ENCODE data around the gene NCEH1. TPM values are rescaled to one million over a fixed set of nuclear protein-coding genes. Genes with fewer than 3 reads are reported as not detected.
A peak's percentile ranks its signal among the peaks of the same experiment; 100 is the strongest.
"Not testable (repeated sequence)": the region's sequence is repeated elsewhere in the genome, so short reads cannot be mapped to it uniquely, and the experiment has no call there.

The NCEH1 gene
- total RNA-seq, 1 experiment from 2014 or later: 2.7 TPM

DNA sequence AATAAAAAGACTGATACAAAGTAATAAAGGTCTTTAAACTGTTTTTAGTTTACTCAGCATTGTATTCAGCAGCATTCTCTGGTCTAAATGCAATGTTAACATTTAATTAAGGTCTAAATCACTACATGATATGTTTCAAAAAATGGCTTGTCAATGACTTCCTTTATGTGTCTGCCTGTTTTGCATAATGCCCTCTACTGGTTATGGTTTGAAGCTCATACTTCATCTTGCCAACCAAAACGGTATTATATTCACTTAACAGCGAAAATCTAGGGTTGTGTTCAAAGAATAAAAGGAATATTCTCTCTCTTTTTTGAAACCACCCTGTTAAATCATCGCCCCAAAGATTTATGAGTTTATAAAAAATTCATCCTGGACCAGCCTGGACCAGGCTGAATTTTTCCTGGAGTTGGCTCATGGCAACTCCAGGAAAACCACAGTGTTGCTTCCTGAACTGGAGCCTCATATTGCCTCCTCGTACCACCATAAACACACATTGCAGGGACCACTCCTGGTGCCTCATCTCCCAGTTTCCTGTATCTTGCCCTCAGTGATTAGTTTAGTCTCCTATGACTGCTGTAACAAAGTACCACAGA lies 6.7 kb upstream of the NCEH1 start:
- no peak for DNase-seq
- Histone ChIP-seq H3K27me3 (ENCODE audit: control insufficient read depth, insufficient read depth, low read length) (no peaks in the 10 kb centered on the region), H3K4me3 (ENCODE audit: insufficient read depth, low read depth, low read length) (no peak overlapping the region), H3K36me3 (replicated peaks; ENCODE audit: control insufficient read depth, insufficient read depth, low read length) (no peaks in the 10 kb centered on the region)

DNA sequence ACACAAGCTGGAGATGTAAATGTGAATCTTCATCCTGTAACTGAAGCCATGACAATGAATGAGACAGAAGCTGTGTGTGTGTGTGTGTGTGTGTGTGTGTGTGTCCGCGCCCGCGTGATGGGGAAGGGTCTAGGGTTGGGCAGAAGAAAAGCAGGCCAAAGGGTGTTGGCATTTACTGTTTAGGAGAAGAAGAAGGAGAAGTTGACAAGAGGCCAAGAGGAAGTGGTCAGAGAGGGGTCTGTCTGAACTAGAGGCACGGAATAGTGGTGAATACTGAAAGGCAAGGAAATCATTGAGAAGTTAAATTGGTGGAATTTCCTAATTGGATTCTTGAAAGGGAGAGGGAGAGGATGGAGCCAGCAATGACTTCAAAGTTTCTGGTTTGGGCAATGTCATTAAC lies 5.6 kb upstream of the NCEH1 start:
- Histone ChIP-seq H3K4me3 (ENCODE audit: insufficient read depth, low read depth, low read length) (no peak overlapping the region), H3K36me3 (replicated peaks; ENCODE audit: control insufficient read depth, insufficient read depth, low read length) (no peaks in the 10 kb centered on the region), H3K27me3 (ENCODE audit: control insufficient read depth, insufficient read depth, low read length) (no peaks in the 10 kb centered on the region)
- DNase-seq: no peak

DNA sequence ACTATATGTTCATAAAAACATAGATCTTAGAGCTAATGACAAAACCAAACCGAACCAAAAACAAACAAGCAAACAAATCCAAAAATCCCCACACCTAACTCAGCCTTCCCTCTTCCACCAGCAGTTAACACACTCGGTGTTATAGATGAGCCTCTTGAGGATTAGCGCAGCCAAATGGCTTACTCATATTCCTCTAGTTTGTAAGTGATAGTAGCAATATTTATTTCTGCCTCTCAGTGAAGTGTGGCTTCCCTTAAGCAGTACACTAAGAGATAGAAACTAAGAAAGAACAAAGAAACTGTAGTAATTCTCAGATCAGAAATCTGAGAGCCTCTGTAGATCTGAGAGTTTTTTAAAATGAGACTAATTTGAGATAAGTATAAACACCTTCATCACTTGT lies 2.4 kb upstream of the NCEH1 start:
- no peak for DNase-seq
- H3K4me3 ChIP-seq (ENCODE audit: insufficient read depth, low read depth, low read length): no peak overlapping the region
- no peaks in the 10 kb centered on the region for H3K27me3 ChIP-seq (ENCODE audit: control insufficient read depth, insufficient read depth, low read length)
- no peaks in the 10 kb centered on the region for H3K36me3 ChIP-seq (replicated peaks; ENCODE audit: control insufficient read depth, insufficient read depth, low read length)

DNA sequence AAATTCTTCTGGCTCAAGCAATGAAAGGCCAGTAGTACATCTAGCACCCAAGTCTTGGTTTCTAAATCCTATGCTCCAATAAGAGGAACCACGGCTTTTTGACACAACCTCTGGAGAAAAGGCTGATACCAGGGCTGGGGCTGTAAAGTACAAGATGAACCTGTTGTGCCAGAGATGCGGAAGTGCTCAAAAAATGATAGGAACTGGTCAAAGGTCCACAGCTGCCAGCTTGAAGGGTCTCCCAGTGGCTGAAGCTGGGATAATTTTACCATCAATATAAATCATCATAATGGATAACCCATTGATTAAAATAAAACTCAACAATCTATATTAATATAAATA lies 558 bp upstream of the NCEH1 start:
- DNase-seq: no peak
- Histone ChIP-seq H3K27me3 (ENCODE audit: control insufficient read depth, insufficient read depth, low read length) (no peaks in the 10 kb centered on the region), H3K36me3 (replicated peaks; ENCODE audit: control insufficient read depth, insufficient read depth, low read length) (no peaks in the 10 kb centered on the region), H3K4me3 (ENCODE audit: insufficient read depth, low read depth, low read length) (peak overlapping the region; percentile 74; the same call in 1 of the 2 replicates)

DNA sequence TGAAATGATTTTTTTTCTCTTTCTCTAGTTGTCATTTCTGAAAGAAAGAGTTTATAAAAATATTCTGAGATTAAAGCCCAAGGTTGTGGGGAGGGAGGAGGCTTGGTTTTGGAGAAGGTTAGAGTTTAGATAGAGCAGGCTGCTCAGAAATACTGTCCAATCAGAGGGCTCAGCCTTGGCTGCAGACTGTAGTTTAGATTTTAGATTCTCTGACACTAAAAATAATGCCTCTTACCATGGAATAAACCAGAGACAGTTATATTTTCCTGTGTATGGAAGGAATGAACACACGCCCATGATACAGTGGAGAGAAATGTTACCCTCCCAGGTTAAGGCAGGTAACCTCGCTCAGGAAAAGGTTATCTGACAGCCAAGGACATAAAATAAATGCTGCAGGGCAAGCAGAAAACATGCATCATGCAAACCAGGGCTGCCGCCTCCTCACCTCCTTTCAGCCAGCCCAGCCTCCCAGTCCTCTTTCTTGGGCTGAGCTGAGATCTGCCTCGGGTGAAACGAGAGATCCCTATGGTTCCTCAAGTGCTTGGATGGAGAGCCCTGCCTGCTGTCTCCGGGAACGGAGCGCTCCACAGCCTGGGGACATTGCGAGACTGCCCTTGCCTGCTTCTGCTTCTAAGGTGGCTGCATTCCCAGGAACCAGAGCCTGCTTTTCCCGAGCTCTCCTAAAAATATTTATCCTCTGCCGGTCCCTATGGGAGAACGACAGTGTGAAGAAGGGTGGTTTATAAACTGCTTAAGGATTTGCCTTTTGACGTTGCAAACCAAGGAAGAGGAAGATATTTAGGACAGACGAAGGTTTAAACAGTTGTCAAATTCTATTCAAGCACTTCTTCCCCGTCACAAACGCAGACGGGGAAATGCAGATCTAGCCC lies 848 bp downstream of the NCEH1 start:
- Histone ChIP-seq H3K36me3 (replicated peaks; ENCODE audit: control insufficient read depth, insufficient read depth, low read length) (no peaks in the 10 kb centered on the region), H3K4me3 (ENCODE audit: insufficient read depth, low read depth, low read length) (peak overlapping the region; percentile 74), H3K27me3 (ENCODE audit: control insufficient read depth, insufficient read depth, low read length) (no peaks in the 10 kb centered on the region)
- peak; percentile 53 for DNase-seq

DNA sequence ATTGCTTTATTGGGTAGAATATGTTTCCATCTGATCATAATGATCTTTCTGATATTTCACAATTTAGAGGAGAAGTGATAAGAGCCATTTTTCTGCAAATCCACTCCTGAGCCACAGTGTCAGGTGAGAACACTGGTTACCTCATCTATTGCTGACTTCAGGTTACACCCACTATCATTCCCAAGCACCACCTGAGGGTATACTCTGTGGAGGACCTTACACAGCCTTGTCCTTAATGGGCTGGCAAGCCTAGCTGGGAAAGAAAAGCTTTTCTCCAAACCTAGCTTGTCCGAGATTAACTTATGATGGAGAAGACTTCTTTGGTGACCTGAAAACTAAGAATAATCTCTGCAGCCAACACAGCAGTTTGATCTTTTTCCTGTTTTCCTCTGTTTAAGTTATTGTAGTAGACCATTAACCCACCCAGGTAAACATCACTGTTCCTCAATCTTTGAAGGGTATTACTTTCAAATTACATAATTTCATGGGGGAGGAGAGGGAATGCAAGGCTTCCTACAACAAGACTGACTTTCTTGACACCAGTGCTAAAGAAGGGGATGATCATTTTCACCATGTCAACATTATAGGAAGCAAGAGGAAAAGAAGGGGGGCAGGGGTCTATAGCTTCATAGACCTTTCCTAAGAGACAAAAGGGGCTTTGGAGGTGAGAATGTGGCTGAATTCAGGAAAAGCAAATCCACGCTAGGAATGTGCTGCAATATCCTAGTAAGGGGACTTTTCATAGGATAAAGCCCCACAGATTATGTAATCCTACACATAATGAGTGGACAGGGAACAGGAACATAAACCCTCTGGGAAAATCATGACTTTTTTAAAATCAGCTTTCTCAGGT lies 1.7 kb downstream of the NCEH1 start:
- Histone ChIP-seq H3K36me3 (replicated peaks; ENCODE audit: control insufficient read depth, insufficient read depth, low read length) (no peaks in the 10 kb centered on the region), H3K27me3 (ENCODE audit: control insufficient read depth, insufficient read depth, low read length) (no peaks in the 10 kb centered on the region), H3K4me3 (ENCODE audit: insufficient read depth, low read depth, low read length) (no peak overlapping the region)
- no peak for DNase-seq

DNA sequence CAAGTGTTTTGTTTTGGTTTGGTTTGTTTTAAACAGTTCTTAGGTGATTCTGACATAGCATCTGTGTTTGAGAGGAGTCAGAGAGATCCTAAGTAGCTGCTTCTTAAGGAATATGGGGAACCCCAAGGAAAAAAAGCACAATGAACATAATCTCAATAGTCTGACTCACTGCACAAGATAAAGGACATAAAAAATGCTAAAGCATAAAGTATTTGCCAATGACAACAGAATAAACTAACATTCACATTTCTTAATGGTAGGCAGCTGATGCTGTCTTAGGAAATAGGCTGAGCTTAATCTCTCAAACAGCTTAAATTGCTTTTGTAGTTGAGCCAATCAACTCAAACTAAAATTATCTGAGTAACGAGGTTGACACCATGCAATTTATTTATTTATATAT lies 2.9 kb downstream of the NCEH1 start:
- no peaks in the 10 kb centered on the region for H3K36me3 ChIP-seq (replicated peaks; ENCODE audit: control insufficient read depth, insufficient read depth, low read length)
- no peak overlapping the region for H3K4me3 ChIP-seq (ENCODE audit: insufficient read depth, low read depth, low read length)
- no peaks in the 10 kb centered on the region for H3K27me3 ChIP-seq (ENCODE audit: control insufficient read depth, insufficient read depth, low read length)
- no peak for DNase-seq

DNA sequence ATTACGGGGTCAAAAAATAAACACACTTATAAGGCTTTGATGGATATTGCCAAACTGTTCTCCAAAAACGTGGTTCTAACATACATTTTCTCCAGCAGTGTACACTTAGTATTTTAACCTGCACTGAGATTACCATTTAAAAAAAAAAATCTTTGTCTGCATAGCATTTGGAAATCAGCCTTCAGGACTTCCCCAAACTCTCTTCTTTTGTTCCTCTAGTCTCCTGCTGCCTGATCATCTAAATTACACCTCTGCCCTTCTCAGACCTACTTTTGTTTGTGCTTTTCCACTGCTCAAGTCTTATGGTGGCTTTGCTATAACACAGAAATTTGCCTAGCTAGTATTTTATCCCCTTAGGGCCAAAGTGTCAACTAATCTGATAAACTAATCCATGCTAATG lies 3.8 kb downstream of the NCEH1 start:
- Histone ChIP-seq H3K36me3 (replicated peaks; ENCODE audit: control insufficient read depth, insufficient read depth, low read length) (no peaks in the 10 kb centered on the region), H3K27me3 (ENCODE audit: control insufficient read depth, insufficient read depth, low read length) (no peaks in the 10 kb centered on the region), H3K4me3 (ENCODE audit: insufficient read depth, low read depth, low read length) (no peak overlapping the region)
- no peak for DNase-seq

DNA sequence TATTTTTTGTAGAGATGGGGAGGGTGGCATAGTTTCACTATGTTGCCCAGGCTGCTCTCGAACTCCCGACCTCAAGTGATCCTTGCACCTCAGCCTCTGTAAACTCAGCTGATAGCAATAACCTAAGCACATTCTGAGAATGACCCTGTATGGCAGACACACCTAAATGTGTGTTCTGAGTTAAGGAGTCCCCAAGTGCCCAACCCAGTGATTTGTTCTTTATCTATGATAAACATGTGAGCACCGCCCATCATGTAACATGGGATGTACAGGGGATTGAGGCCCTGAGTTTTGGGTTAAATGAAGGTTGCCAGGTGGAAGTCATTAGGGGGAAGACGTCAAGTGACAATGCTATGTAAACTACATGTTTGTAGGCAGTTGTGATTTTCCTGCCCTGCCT lies 5.7 kb downstream of the NCEH1 start:
- H3K27me3 ChIP-seq (ENCODE audit: control insufficient read depth, insufficient read depth, low read length): no peaks in the 10 kb centered on the region
- DNase-seq: no peak
- H3K36me3 ChIP-seq (replicated peaks; ENCODE audit: control insufficient read depth, insufficient read depth, low read length): no peaks in the 10 kb centered on the region
- no peak overlapping the region for H3K4me3 ChIP-seq (ENCODE audit: insufficient read depth, low read depth, low read length)

DNA sequence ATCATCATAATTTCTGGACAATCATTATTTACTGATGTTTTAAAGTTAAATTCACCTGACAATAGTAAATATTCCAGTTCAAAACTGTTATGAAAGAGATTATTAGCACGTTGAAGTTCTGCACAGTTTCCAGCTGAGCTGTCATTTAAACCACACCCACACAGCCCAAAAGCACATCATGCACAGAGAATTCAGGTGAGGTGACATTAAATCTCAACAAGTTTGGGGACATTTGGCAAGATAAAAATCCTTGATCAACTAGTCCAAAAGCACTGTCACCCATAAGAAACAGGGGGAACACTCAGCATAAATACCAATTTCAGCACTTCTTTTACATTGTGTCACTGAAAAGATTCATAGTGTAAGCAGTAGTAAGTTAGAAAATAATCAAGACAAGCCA lies 6.9 kb downstream of the NCEH1 start:
- no peaks in the 10 kb centered on the region for H3K36me3 ChIP-seq (replicated peaks; ENCODE audit: control insufficient read depth, insufficient read depth, low read length)
- H3K4me3 ChIP-seq (ENCODE audit: insufficient read depth, low read depth, low read length): no peak overlapping the region
- H3K27me3 ChIP-seq (ENCODE audit: control insufficient read depth, insufficient read depth, low read length): no peaks in the 10 kb centered on the region
- no peak for DNase-seq

DNA sequence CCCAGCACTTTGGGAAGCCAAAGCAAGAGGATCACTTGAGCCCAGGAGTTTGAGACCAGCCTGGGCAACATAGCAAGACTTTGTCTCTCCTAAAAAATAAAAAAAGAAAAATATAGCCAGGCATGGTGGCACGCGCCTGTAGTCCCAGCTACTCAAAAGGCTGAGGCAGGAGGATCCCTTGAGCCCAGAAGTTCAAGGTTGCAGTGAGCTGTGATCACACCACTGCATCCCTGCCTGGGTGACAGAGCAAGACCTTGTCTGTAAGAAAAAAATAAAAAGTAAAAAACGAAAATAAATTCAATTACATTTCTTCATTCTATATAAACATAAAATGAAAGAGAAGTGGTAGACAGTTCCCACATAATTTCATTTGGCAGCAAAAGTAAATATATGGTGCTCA lies 8.1 kb downstream of the NCEH1 start:
- not testable (repeated sequence) for H3K36me3 ChIP-seq (replicated peaks; ENCODE audit: control insufficient read depth, insufficient read depth, low read length)

DNA sequence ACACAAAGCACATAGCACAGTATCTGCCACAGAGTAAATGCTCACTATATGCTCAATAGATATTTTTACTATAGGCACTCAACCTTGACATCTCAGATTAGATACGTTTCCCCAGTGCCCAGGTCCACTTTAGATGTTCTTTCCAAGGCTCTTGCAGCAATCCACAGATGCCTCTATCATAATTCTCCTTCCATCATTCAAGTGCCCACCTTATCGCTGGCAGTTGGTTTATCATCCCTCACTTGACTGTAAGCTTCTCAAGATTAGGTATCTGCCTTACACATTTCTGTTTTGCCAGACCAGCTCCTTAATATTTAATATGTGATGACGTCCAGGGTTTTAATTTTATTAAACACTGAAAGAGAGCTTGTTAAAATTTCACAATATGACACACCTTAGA lies 8.6 kb downstream of the NCEH1 start:
- Histone ChIP-seq H3K4me3 (ENCODE audit: insufficient read depth, low read depth, low read length) (no peak overlapping the region), H3K27me3 (ENCODE audit: control insufficient read depth, insufficient read depth, low read length) (no peaks in the 10 kb centered on the region), H3K36me3 (replicated peaks; ENCODE audit: control insufficient read depth, insufficient read depth, low read length) (no peaks in the 10 kb centered on the region)
- DNase-seq: no peak

More for the DNA sequence above, 8.1 kb downstream of the NCEH1 start:
- DNase-seq; H3K4me3 ChIP-seq (ENCODE audit: insufficient read depth, low read depth, low read length); H3K27me3 ChIP-seq (ENCODE audit: control insufficient read depth, insufficient read depth, low read length): not testable (repeated sequence)

DNA sequence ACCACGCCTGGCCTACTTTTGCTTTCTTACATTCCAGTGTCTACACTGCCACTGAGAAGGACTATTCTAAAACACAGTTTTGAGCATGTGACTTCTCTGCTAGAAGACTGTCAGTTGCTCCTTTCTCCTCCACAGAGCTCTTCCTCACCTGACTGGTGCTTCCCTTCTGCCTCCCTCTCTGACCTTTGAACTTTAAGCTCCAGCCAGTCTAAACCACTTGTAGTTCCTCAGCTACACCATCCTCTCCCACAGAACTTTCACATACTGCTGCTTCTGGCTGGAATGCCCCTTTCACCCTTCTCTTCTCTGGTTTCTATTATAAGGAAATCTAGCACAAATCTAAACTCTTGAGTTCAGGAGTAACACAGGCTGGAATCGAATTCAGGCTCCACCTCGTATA lies 9.1 kb downstream of the NCEH1 start:
- no peak overlapping the region for H3K4me3 ChIP-seq (ENCODE audit: insufficient read depth, low read depth, low read length)
- DNase-seq: no peak
- H3K27me3 ChIP-seq (ENCODE audit: control insufficient read depth, insufficient read depth, low read length): no peaks in the 10 kb centered on the region
- no peaks in the 10 kb centered on the region for H3K36me3 ChIP-seq (replicated peaks; ENCODE audit: control insufficient read depth, insufficient read depth, low read length)

DNA sequence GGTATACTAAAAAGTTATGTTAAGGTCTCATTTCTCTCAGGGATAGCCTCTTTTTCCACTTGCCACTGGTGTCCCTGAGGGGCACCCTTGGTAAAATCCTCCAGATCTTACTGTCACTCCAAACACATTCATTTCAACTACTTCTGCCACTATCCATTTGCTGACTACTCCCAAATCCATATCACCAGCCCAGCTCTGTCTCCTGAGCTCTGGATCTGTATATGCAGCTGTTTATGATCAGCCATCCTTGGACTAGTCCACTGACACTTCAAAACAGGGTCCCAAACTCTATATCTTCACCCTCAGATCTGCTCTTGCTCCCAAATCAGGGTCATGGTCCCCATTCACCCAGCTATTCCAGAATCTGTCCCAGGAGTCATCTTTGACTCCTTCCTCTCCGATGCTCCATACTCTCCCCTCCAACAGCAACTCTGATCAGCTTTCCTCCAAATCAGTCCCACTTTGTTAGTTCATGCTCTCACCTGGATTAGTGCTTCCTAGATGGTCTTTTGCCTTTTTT lies 9.9 kb downstream of the NCEH1 start:
- no peak for DNase-seq
- Histone ChIP-seq H3K27me3 (ENCODE audit: control insufficient read depth, insufficient read depth, low read length) (no peaks in the 10 kb centered on the region), H3K36me3 (replicated peaks; ENCODE audit: control insufficient read depth, insufficient read depth, low read length) (no peaks in the 10 kb centered on the region), H3K4me3 (ENCODE audit: insufficient read depth, low read depth, low read length) (no peak overlapping the region)

DNA sequence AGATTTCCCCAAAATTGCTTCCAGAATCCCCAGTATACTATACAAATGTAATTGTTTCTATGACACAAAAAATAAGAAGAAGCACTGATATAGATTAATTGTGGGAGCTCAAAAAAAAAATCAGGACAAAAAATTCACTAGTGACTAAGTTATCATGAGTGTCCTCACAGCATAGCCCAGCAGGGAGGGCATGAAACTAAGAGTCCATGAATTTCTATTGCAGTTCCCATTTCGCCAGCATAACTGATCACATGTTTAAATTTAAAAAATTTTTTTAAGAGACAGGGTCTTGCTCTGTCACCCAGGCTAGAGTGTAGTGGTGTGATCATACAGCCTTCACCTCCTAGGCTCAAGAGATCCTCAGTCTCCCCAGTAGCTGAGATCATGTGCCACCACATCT lies 10.6 kb downstream of the NCEH1 start:
- H3K36me3 ChIP-seq (replicated peaks; ENCODE audit: control insufficient read depth, insufficient read depth, low read length): no peaks in the 10 kb centered on the region
- H3K27me3 ChIP-seq (ENCODE audit: control insufficient read depth, insufficient read depth, low read length): no peaks in the 10 kb centered on the region
- no peak for DNase-seq
- H3K4me3 ChIP-seq (ENCODE audit: insufficient read depth, low read depth, low read length): no peak overlapping the region
